ENCODE results near the gene PCDH19. TPM values are rescaled to one million over a fixed set of nuclear protein-coding genes. Genes with fewer than 3 reads are reported as not detected.

The PCDH19 gene
- total RNA-seq, 1 donor from 2014 or later: 3.4 TPM

GRCh38 chrX:100356351-100356896 is 53.6 kb downstream of the PCDH19 start:
- no peak overlapping the region for H3K4me3 Mint-ChIP-seq
- no peaks in the 10 kb centered on the region for H3K79me2 ChIP-seq (ENCODE audit: low read depth)
- no peaks in the 10 kb centered on the region for H4K20me1 ChIP-seq (ENCODE audit: low read depth)
- peaks cover 6% of the 10 kb centered on the region for H3K36me3 Mint-ChIP-seq
- no peaks in the 10 kb centered on the region for H3F3A ChIP-seq (ENCODE audit: low read depth)
- peaks cover 33% of the 10 kb centered on the region for H3K4me1 Mint-ChIP-seq
- no peaks in the 10 kb centered on the region for H3K9me3 Mint-ChIP-seq
- no peaks in the 10 kb centered on the region for H3K4me1 ChIP-seq
- peaks cover 8% of the 10 kb centered on the region for H3K9me3 ChIP-seq (ENCODE audit: low read depth)
- no peaks in the 10 kb centered on the region for H3K27me3 Mint-ChIP-seq (ENCODE audit: insufficient read depth, low read depth)
- no peak overlapping the region for H2AFZ ChIP-seq (replicated peaks)
- no peak overlapping the region for H3K4me2 ChIP-seq
- H3K27me3 ChIP-seq: no peaks in the 10 kb centered on the region
- H3K27ac Mint-ChIP-seq: no peak overlapping the region
- DNase-seq (ENCODE audit: low spot score): no peak
- no peak overlapping the region for H3K4me3 ChIP-seq
- H3K9ac ChIP-seq: no peak overlapping the region
- TF ChIP-seq EZH2 (IDR thresholded peaks at IDR 0.05): no peak
- TF ChIP-seq EZH2phosphoT487 (IDR thresholded peaks at IDR 0.05): no peak
- no peak for TF ChIP-seq CTCF (IDR thresholded peaks at IDR 0.05)
- no peak overlapping the region for H3K27ac ChIP-seq
- H3K36me3 ChIP-seq: no peaks in the 10 kb centered on the region

DNA sequence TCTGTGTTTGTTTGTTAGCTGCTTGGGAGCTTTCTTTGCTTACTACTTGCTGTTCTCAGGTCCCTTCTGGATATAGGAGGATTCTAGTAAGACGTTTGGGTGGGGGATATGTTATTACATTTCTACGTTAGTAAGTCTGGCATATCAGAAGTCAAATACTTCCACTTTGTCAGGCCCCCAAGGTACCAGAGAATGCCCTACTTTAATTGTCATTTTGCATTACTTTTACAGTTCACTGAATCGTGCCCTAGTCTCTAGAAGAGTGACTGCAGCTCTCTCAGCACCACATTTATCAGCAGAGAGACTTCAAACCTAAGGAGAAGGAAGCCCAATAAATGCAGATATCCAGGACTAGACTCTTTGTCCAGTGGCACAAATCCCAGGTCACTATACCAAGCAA is 54.4 kb downstream of the PCDH19 start:
- Histone ChIP-seq H3K9ac (no peak overlapping the region), H3K36me3 (no peaks in the 10 kb centered on the region), H3K4me1 (no peaks in the 10 kb centered on the region), H2AFZ (replicated peaks) (no peak overlapping the region), H4K20me1 (ENCODE audit: low read depth) (no peaks in the 10 kb centered on the region), H3K27ac (no peak overlapping the region), H3K27me3 (no peaks in the 10 kb centered on the region), H3K9me3 (ENCODE audit: low read depth) (peaks cover 8% of the 10 kb centered on the region), H3K79me2 (ENCODE audit: low read depth) (no peaks in the 10 kb centered on the region), H3K4me3 (no peak overlapping the region), H3F3A (ENCODE audit: low read depth) (no peaks in the 10 kb centered on the region), H3K4me2 (no peak overlapping the region)
- Mint-ChIP-seq H3K36me3 (peaks cover 6% of the 10 kb centered on the region), H3K4me3 (no peak overlapping the region), H3K9me3 (no peaks in the 10 kb centered on the region), H3K27me3 (ENCODE audit: insufficient read depth, low read depth) (no peaks in the 10 kb centered on the region), H3K4me1 (peaks cover 32% of the 10 kb centered on the region), H3K27ac (no peak overlapping the region)
- TF ChIP-seq EZH2 (IDR thresholded peaks at IDR 0.05): no peak
- no peak for TF ChIP-seq CTCF (IDR thresholded peaks at IDR 0.05)
- TF ChIP-seq EZH2phosphoT487 (IDR thresholded peaks at IDR 0.05): no peak
- DNase-seq (ENCODE audit: low spot score): no peak

- no peak for DNase-seq (ENCODE audit: low spot score)
- no peaks in the 10 kb centered on the region for H3K27me3 ChIP-seq
- H3K4me3 Mint-ChIP-seq: no peak overlapping the region
Measured at GRCh38 chrX:100353326-100353725, 56.7 kb downstream of the PCDH19 start.

More at GRCh38 chrX:100353326-100353725, 56.7 kb downstream of the PCDH19 start:
- Mint-ChIP-seq H3K9me3 (peaks cover 2% of the 10 kb centered on the region), H3K4me1 (peaks cover 19% of the 10 kb centered on the region), H3K27me3 (ENCODE audit: insufficient read depth, low read depth) (no peaks in the 10 kb centered on the region), H3K27ac (no peak overlapping the region), H3K36me3 (peaks cover 15% of the 10 kb centered on the region)
- H3K4me2 ChIP-seq: no peak overlapping the region
- H2AFZ ChIP-seq (replicated peaks): no peak overlapping the region
- H3K27ac ChIP-seq: no peak overlapping the region
- no peaks in the 10 kb centered on the region for H3K79me2 ChIP-seq (ENCODE audit: low read depth)
- no peaks in the 10 kb centered on the region for H4K20me1 ChIP-seq (ENCODE audit: low read depth)
- TF ChIP-seq EZH2phosphoT487 (IDR thresholded peaks at IDR 0.05): no peak
- TF ChIP-seq CTCF (IDR thresholded peaks at IDR 0.05): no peak
- TF ChIP-seq EZH2 (IDR thresholded peaks at IDR 0.05): no peak
- H3K9ac ChIP-seq: no peak overlapping the region
- H3F3A ChIP-seq (ENCODE audit: low read depth): no peaks in the 10 kb centered on the region
- H3K4me3 ChIP-seq: no peak overlapping the region
- H3K9me3 ChIP-seq (ENCODE audit: low read depth): peaks cover 8% of the 10 kb centered on the region
- no peaks in the 10 kb centered on the region for H3K4me1 ChIP-seq
- H3K36me3 ChIP-seq: no peaks in the 10 kb centered on the region
